CD14-positive monocyte (primary cell): Measurements from ENCODE around the gene CUEDC1. TPM values are rescaled to one million over a fixed set of nuclear protein-coding genes. Genes with fewer than 3 reads are reported as not detected.

Experiments used
- DNase-seq, 3 donors: peaks; one replicate each; pipeline ENCODE4 v3.0.0-alpha.2; 2011 to 2022
- H2AFZ ChIP-seq: 2 replicates; pipeline ENCODE4 v1.6.0; 2012; ENCODE audit warnings: mild to moderate bottlenecking, low read depth, low read length, inconsistent platforms; ENCODE audit not compliant: insufficient read depth, poor library complexity, severe bottlenecking
- H3K27ac ChIP-seq, 2 donors: 1 replicate in 1 of 2; 2 replicates in 1 of 2; pipeline ENCODE4 v1.5.1; 2012 to 2013; ENCODE audit warnings: low read length in 2 of 2, control low read depth in 1 of 2, inconsistent platforms in 1 of 2, low read depth in 1 of 2, mild to moderate bottlenecking in 1 of 2
- H3K27me3 ChIP-seq, 2 donors: one replicate each; pipeline versions ENCODE4 v1.6.0 to v1.6.1; 2011 to 2013; ENCODE audit warnings: low read length in 2 of 2; ENCODE audit not compliant: control insufficient read depth in 2 of 2, insufficient read depth in 2 of 2
- H3K36me3 ChIP-seq, 2 donors: replicated peaks in 1 of 2; 1 replicate in 1 of 2; 2 replicates in 1 of 2; pipeline versions ENCODE4 v1.5.1 to v1.6.1; 2012 to 2013; ENCODE audit warnings: low read length in 2 of 2, control low read depth in 1 of 2, inconsistent platforms in 1 of 2, mild to moderate bottlenecking in 1 of 2; ENCODE audit not compliant: insufficient read depth in 2 of 2, control insufficient read depth in 1 of 2
- H3K4me1 ChIP-seq, 2 donors: 1 replicate in 1 of 2; 2 replicates in 1 of 2; pipeline versions ENCODE4 v1.5.1 to v1.6.1; 2012 to 2013; ENCODE audit warnings: low read length in 2 of 2, control low read depth in 1 of 2, inconsistent platforms in 1 of 2, mild to moderate bottlenecking in 1 of 2, moderate library complexity in 1 of 2; ENCODE audit not compliant: insufficient read depth in 2 of 2, control insufficient read depth in 1 of 2
- H3K4me2 ChIP-seq: replicated peaks from 2 replicates; pipeline ENCODE3; 2012; ENCODE audit warnings: low read length, moderate library complexity, mild to moderate bottlenecking; ENCODE audit not compliant: poor library complexity, severe bottlenecking; ENCODE audit errors: extremely low read depth
- H3K4me3 ChIP-seq, 3 experiments: fragments of 200-600 bp in 1 of 3; sonication (generic) in 1 of 3; replicated peaks in 1 of 3; 1 replicate in 2 of 3; 2 replicates in 1 of 3; pipeline ENCODE4 v1.5.1; 2011 to 2013; ENCODE audit warnings: low read length in 3 of 3, mild to moderate bottlenecking in 3 of 3, control low read depth in 2 of 3, low read depth in 2 of 3, inconsistent platforms in 1 of 3, moderate library complexity in 1 of 3
- H3K79me2 ChIP-seq: 2 replicates; pipeline ENCODE4 v1.6.0; 2012; ENCODE audit warnings: mild to moderate bottlenecking, control low read depth, inconsistent platforms, low read length, moderate library complexity; ENCODE audit not compliant: insufficient read depth
- H3K9ac ChIP-seq: 2 replicates; pipeline ENCODE4 v1.6.0; 2017; ENCODE audit warnings: low read length, mild to moderate bottlenecking; ENCODE audit not compliant: insufficient read depth, poor library complexity, severe bottlenecking
- H3K9me3 ChIP-seq, 2 donors: replicated peaks in 1 of 2; 1 replicate in 1 of 2; 2 replicates in 1 of 2; pipeline versions ENCODE4 v1.5.1 to v1.6.1; 2012 to 2013; ENCODE audit warnings: low read length in 2 of 2, control low read depth in 1 of 2; ENCODE audit not compliant: control insufficient read depth in 1 of 2, insufficient read depth in 1 of 2
- H4K20me1 ChIP-seq: 2 replicates; pipeline ENCODE4 v1.6.0; 2012; ENCODE audit warnings: mild to moderate bottlenecking, low read length, control low read depth, moderate library complexity; ENCODE audit not compliant: insufficient read depth
- H3K27ac Mint-ChIP-seq, 7 donors: one replicate each; pipeline ENCODE4 v1.8.0; 2020; ENCODE audit warnings: mild to moderate bottlenecking in 7 of 7, mixed read lengths in 7 of 7, moderate library complexity in 6 of 7, inconsistent platforms in 2 of 7
- H3K27me3 Mint-ChIP-seq, 3 donors: one replicate each; pipeline ENCODE4 v1.8.0; 2021 to 2022; ENCODE audit warnings: low read depth in 3 of 3, mild to moderate bottlenecking in 3 of 3, mixed read lengths in 3 of 3, moderate library complexity in 3 of 3, inconsistent platforms in 1 of 3
- H3K36me3 Mint-ChIP-seq, 2 donors: one replicate each; pipeline ENCODE4 v1.8.0; 2020; ENCODE audit warnings: mixed read lengths in 2 of 2, inconsistent platforms in 1 of 2, mild to moderate bottlenecking in 1 of 2
- H3K4me1 Mint-ChIP-seq: one replicate; pipeline ENCODE4 v1.8.0; 2020; ENCODE audit warnings: mild to moderate bottlenecking, mixed read lengths
- H3K4me3 Mint-ChIP-seq, 2 donors: one replicate each; pipeline ENCODE4 v1.8.0; 2020; ENCODE audit warnings: mild to moderate bottlenecking in 2 of 2, mixed read lengths in 2 of 2, moderate library complexity in 1 of 2
- H3K9me3 Mint-ChIP-seq, 7 donors: one replicate each; pipeline ENCODE4 v1.8.0; 2020 to 2022; ENCODE audit warnings: mixed read lengths in 7 of 7, mild to moderate bottlenecking in 6 of 7, moderate library complexity in 6 of 7, inconsistent platforms in 2 of 7
- WGBS: methylation state at CpG from one replicate; pipeline ENCODE4 v1.1.5; 2013; ENCODE audit warnings: missing lambda C conversion rate; ENCODE audit not compliant: insufficient coverage; 5-methylcytosine and 5-hydroxymethylcytosine counted together
- intact Hi-C, 2 donors: fragments of 100-400 bp; cut with micrococcal nuclease; formaldehyde crosslinking; loops; one replicate each; pipeline versions ENCODE4 v1.15.0 to v1.15.1; 2023
- polyA plus RNA-seq, 3 donors: library from polyadenylated mRNA; depleted of rRNA in 1 of 3; unstranded in 2 of 3; stranded (reverse) in 1 of 3; fragments of 300-500 nt in 2 of 3; fragments of >200 nt in 1 of 3; fragmentation: Illumina TruSeq in 2 of 3; gene quantifications; 1 replicate in 2 of 3; 2 replicates in 1 of 3; pipeline ENCODE4 v1.2.3, GENCODE V29; 2012 to 2021
- TF ChIP-seq, protein P1 (sequence below): fragments of 200-600 bp; IDR thresholded peaks from one replicate; pipeline ENCODE4 v1.8.0; 2022; ENCODE audit warnings: antibody characterized with exemption, mild to moderate bottlenecking

CUEDC1 gene
- polyA plus RNA-seq, 3 donors: 4.2 to 31.0 (median 4.3) TPM

DNA sequence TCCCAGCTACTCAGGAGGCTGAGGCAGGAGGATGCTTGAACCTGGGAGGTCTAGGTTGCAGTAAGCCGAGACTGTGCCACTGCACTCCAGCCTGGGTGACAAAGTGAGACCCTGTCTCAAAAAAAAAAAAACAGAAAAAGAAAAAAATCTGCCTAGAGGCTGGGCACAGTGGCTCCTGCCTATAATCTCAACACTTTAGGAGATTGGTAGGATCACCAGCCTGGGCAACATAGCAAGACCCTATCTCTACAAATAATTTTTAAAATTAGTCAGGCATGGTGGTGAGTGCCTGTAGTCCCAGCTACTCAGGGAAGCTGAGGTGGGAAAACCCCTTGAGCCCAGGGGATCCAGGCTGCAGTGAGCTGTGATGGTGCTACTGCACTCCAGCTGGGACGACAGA is 17.7 kb downstream of the CUEDC1 start:
- Mint-ChIP-seq H3K4me1 (peaks cover 50% of the 10 kb centered on the region), H3K27ac (no peak overlapping the region), H3K4me3 (no peak overlapping the region), H3K36me3 (peaks cover 0 to 2% of the 10 kb centered on the region in 2 donors), H3K27me3 (peaks cover 3 to 10% (median 7%) of the 10 kb centered on the region in 3 donors), H3K9me3 (no peaks in the 10 kb centered on the region)
- Histone ChIP-seq H3K9me3 (no peaks in the 10 kb centered on the region), H4K20me1 (peaks cover 28% of the 10 kb centered on the region), H3K27ac (no peak overlapping the region), H3K27me3 (no peaks in the 10 kb centered on the region), H3K79me2 (peaks cover 6% of the 10 kb centered on the region), H2AFZ (no peak overlapping the region), H3K4me2 (no peak overlapping the region), H3K9ac (no peak overlapping the region), H3K36me3 (no peaks in the 10 kb centered on the region), H3K4me1 (peaks cover 45 to 56% of the 10 kb centered on the region in 2 donors), H3K4me3 (no peak overlapping the region)
- no CpG with 5 or more reads among the region's 2 CpGs for WGBS
- intact Hi-C loops: no loop called here
- TF ChIP-seq, protein P1, sequence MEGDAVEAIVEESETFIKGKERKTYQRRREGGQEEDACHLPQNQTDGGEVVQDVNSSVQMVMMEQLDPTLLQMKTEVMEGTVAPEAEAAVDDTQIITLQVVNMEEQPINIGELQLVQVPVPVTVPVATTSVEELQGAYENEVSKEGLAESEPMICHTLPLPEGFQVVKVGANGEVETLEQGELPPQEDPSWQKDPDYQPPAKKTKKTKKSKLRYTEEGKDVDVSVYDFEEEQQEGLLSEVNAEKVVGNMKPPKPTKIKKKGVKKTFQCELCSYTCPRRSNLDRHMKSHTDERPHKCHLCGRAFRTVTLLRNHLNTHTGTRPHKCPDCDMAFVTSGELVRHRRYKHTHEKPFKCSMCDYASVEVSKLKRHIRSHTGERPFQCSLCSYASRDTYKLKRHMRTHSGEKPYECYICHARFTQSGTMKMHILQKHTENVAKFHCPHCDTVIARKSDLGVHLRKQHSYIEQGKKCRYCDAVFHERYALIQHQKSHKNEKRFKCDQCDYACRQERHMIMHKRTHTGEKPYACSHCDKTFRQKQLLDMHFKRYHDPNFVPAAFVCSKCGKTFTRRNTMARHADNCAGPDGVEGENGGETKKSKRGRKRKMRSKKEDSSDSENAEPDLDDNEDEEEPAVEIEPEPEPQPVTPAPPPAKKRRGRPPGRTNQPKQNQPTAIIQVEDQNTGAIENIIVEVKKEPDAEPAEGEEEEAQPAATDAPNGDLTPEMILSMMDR: no peak
- DNase-seq: no peak

DNA sequence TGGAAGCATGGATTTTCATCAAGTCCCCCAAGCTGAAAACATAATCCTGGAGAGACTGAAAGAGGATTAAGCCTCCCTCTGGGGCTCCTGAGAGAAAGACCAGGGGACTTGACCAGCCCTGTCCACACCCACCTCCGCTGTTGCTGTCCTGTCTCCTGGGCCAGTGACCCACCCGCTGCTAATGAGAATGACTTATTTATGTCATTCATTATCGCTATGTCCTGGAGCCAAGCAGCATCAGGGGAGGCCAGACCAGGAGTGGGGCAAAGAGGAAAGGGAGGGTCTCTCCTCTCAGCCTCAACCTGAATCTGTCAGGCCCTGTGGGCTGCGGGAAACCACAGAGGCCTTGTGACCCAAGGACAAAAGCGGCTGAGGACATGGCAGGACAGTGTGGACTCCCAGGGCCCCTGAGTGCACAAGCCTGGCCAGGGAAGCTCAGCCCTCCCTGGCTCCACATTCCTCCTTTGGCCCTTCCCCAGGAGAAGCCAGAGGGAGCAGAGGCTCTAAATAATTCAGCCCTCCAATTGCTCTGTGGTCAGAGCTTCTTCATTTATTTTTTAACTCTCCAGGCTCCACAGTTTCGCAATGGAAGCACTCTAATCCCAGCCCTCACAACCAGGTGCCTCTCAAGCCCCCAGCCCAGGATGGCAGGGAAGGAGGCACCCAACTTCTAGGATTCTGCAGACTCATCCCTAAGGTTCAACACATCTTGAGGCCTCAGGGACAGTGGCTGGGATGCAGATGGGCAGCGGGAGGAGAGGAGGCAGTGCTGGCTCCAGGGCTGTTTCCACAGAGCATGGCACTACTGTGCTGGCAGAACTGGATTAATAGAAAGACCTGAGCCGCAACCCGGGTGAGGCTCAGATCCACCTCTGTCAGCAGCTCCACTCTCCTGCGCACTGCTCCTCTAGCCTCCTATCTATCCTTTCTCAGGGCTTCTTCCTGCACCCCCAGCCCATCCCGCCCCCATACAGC is 19.1 kb downstream of the CUEDC1 start:
- peaks cover 5% of the 10 kb centered on the region for H3K79me2 ChIP-seq
- no peak for DNase-seq
- WGBS: 63% methylated on average over 8 of the region's 11 CpGs

More for the DNA sequence above, 19.1 kb downstream of the CUEDC1 start:
- Histone ChIP-seq H3K27ac (no peak overlapping the region), H3K4me3 (no peak overlapping the region), H3K4me1 (peaks cover 36 to 42% of the 10 kb centered on the region in 2 donors), H3K27me3 (no peaks in the 10 kb centered on the region), H2AFZ (no peak overlapping the region), H3K36me3 (no peaks in the 10 kb centered on the region), H3K9ac (peak overlapping the region; percentile 16), H4K20me1 (peaks cover 30% of the 10 kb centered on the region), H3K4me2 (no peak overlapping the region), H3K9me3 (no peaks in the 10 kb centered on the region)
- Mint-ChIP-seq H3K9me3 (no peaks in the 10 kb centered on the region), H3K27me3 (peaks cover 11 to 14% (median 11%) of the 10 kb centered on the region in 3 donors), H3K27ac (peak overlapping the region in 2 of 7 donors; percentile 4 to 25), H3K4me3 (no peak overlapping the region), H3K36me3 (peaks cover 4% of the 10 kb centered on the region in 2 donors), H3K4me1 (peaks cover 41% of the 10 kb centered on the region)
- TF ChIP-seq, protein P1: no peak
- intact Hi-C loops: no loop called here
